Hepatocyte (in vitro differentiated cells): ENCODE measurements around the gene USP10. TPM values are rescaled to one million over a fixed set of nuclear protein-coding genes. Genes with fewer than 3 reads are reported as not detected.

Experiments used
- DNase-seq: peaks from one replicate; pipeline ENCODE4 v3.0.0-alpha.2; 2016; ENCODE audit warnings: low spot score
- H2AFZ ChIP-seq: fragments of 200-600 bp; sonication (generic); 2 replicates; pipeline ENCODE4 v1.6.0; 2016; ENCODE audit warnings: antibody characterized with exemption, mild to moderate bottlenecking
- H3K27ac ChIP-seq: fragments of 200-600 bp; sonication (generic); 2 replicates; pipeline ENCODE4 v1.5.1; 2016; ENCODE audit warnings: mild to moderate bottlenecking
- H3K27me3 ChIP-seq: fragments of 200-600 bp; sonication (generic); 2 replicates; pipeline ENCODE4 v1.6.1; 2016
- H3K36me3 ChIP-seq: fragments of 200-600 bp; sonication (generic); replicated peaks from 2 replicates; pipeline ENCODE4 v1.5.1; 2016; ENCODE audit warnings: low read depth; ENCODE audit not compliant: insufficient read depth
- H3K4me1 ChIP-seq: fragments of 200-600 bp; sonication (generic); 2 replicates; pipeline ENCODE4 v1.5.1; 2016; ENCODE audit warnings: mild to moderate bottlenecking, moderate library complexity; ENCODE audit not compliant: insufficient read depth
- H3K4me2 ChIP-seq: fragments of 200-600 bp; sonication (generic); 2 replicates; pipeline ENCODE4 v1.6.0; 2016
- H3K4me3 ChIP-seq: fragments of 200-600 bp; sonication (generic); 2 replicates; pipeline ENCODE4 v1.5.1; 2016; ENCODE audit warnings: mild to moderate bottlenecking
- H3K79me2 ChIP-seq: fragments of 200-600 bp; sonication (generic); 2 replicates; pipeline ENCODE4 v1.6.0; 2017; ENCODE audit warnings: mild to moderate bottlenecking
- H3K9me2 ChIP-seq: fragments of 200-600 bp; sonication (generic); replicated peaks from 2 replicates; pipeline ENCODE4 v1.6.0; 2017; ENCODE audit warnings: mild to moderate bottlenecking; ENCODE audit not compliant: insufficient read depth
- H3K9me3 ChIP-seq: fragments of 200-600 bp; sonication (generic); 2 replicates; pipeline ENCODE4 v1.5.1; 2016; ENCODE audit warnings: low read depth, mild to moderate bottlenecking
- H4K20me1 ChIP-seq: fragments of 200-600 bp; sonication (generic); 2 replicates; pipeline ENCODE4 v1.6.0; 2016; ENCODE audit warnings: mild to moderate bottlenecking; ENCODE audit not compliant: insufficient read depth, poor library complexity, severe bottlenecking
- EZH2 ChIP-seq: fragments of 200-600 bp; sonication (generic); IDR thresholded peaks from 2 replicates; pipeline ENCODE4 v1.6.1; 2016; ENCODE audit warnings: antibody characterized with exemption, mild to moderate bottlenecking, borderline replicate concordance
- EZH2phosphoT487 ChIP-seq: fragments of 200-600 bp; sonication (generic); IDR thresholded peaks from one replicate; pipeline ENCODE4 v1.6.1; 2018; ENCODE audit warnings: antibody characterized with exemption, mild to moderate bottlenecking, low read depth, moderate library complexity; ENCODE audit not compliant: unreplicated experiment, severe bottlenecking
- WGBS: methylation state at CpG from one replicate; pipeline ENCODE4 v1.1.6; 2016; ENCODE audit warnings: low lambda C conversion rate; ENCODE audit errors: missing lambda C conversion rate; 5-methylcytosine and 5-hydroxymethylcytosine counted together
- polyA plus RNA-seq: library from polyadenylated mRNA; unstranded; fragments of >200 nt; fragmentation: Nextera tagmentation; extraction: Ambion mirVana; gene quantifications from 2 replicates; pipeline ENCODE4 v1.2.1, GENCODE V29; 2016
- total RNA-seq: library from RNA; depleted of rRNA; stranded (reverse); fragments of >200 nt; gene quantifications from 2 replicates; pipeline ENCODE4 v1.2.3, GENCODE V29; 2014
- TF ChIP-seq, protein P1 (sequence below): fragments of 200-600 bp; sonication (generic); IDR thresholded peaks from 2 replicates; pipeline ENCODE4 v1.5.1; 2016; ENCODE audit warnings: antibody characterized with exemption, mild to moderate bottlenecking; ENCODE audit not compliant: poor library complexity

The USP10 gene
- total and polyA plus RNA-seq, 2 experiments from 2014 or later: 53.1 to 62.4 TPM

DNA sequence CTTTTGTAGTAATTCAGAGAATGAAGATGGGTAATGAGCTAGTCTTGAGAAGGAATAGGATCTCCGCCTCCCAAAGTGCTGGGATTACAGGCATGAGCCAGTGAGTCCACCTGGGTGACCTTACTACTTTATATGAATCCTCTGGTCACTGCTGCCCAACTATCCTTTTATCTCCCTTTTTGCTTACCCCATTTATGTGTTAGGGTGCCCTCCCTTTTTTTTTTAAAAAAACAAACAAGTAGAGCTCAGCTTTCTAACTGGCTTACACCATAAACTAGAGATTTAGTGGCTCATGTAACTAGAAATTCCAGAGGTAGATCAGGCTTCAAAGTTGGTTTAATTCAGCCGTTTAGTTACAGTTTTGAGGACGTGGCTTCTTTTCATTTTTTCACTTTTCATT lies 15.6 kb downstream of the USP10 start:
- no peak overlapping the region for H3K4me2 ChIP-seq
- H3K79me2 ChIP-seq: peaks cover 100% of the 10 kb centered on the region
- H3K9me2 ChIP-seq: no peaks in the 10 kb centered on the region
- DNase-seq: no peak
- H3K4me1 ChIP-seq: peaks cover 4% of the 10 kb centered on the region
- TF ChIP-seq, protein P1, sequence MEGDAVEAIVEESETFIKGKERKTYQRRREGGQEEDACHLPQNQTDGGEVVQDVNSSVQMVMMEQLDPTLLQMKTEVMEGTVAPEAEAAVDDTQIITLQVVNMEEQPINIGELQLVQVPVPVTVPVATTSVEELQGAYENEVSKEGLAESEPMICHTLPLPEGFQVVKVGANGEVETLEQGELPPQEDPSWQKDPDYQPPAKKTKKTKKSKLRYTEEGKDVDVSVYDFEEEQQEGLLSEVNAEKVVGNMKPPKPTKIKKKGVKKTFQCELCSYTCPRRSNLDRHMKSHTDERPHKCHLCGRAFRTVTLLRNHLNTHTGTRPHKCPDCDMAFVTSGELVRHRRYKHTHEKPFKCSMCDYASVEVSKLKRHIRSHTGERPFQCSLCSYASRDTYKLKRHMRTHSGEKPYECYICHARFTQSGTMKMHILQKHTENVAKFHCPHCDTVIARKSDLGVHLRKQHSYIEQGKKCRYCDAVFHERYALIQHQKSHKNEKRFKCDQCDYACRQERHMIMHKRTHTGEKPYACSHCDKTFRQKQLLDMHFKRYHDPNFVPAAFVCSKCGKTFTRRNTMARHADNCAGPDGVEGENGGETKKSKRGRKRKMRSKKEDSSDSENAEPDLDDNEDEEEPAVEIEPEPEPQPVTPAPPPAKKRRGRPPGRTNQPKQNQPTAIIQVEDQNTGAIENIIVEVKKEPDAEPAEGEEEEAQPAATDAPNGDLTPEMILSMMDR: no peak
- TF ChIP-seq EZH2 (no peak), EZH2phosphoT487 (no peak)
- no peak overlapping the region for H3K27ac ChIP-seq
- H3K27me3 ChIP-seq: no peaks in the 10 kb centered on the region
- H2AFZ ChIP-seq: no peak overlapping the region
- no peak overlapping the region for H3K4me3 ChIP-seq
- no peaks in the 10 kb centered on the region for H3K9me3 ChIP-seq
- H4K20me1 ChIP-seq: peaks cover 95% of the 10 kb centered on the region
- H3K36me3 ChIP-seq: no peaks in the 10 kb centered on the region
- WGBS: 81% methylated on average over 3 of the region's 3 CpGs

- Histone ChIP-seq H3K9me3 (no peaks in the 10 kb centered on the region), H3K4me3 (no peak overlapping the region), H3K36me3 (no peaks in the 10 kb centered on the region), H2AFZ (no peak overlapping the region), H3K9me2 (no peaks in the 10 kb centered on the region), H4K20me1 (peaks cover 90% of the 10 kb centered on the region), H3K27ac (no peak overlapping the region), H3K27me3 (no peaks in the 10 kb centered on the region), H3K79me2 (peaks cover 100% of the 10 kb centered on the region), H3K4me2 (no peak overlapping the region), H3K4me1 (peaks cover 4% of the 10 kb centered on the region)
- no peak for DNase-seq
- TF ChIP-seq, protein P1: no peak
- no peak for TF ChIP-seq EZH2phosphoT487
- 96% methylated on average over 7 of the region's 7 CpGs for WGBS
Measured at GRCh38 chr16:84715854-84716253, 16.1 kb downstream of the USP10 start.

DNA sequence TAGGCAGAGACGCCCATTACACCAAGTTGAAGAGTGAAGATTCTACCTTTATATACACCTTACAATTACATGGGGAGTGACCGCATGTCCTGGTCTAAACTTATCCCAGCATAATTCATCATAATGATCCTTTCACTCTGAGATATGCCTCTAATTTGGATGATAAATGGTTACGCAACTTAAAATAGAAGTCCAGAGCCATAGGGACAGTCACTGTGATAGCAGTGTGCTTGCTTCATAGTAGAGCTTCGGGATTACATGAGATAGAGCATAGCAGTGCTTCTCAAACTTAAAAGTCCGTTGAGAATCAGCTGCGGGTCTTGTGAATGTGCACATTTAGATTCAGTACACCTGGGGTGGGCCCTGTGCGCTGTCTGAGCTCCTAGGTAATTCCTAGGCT lies 16.9 kb downstream of the USP10 start:
- no peaks in the 10 kb centered on the region for H3K36me3 ChIP-seq
- no peak for DNase-seq
- H4K20me1 ChIP-seq: peaks cover 87% of the 10 kb centered on the region
- peaks cover 100% of the 10 kb centered on the region for H3K79me2 ChIP-seq
- H2AFZ ChIP-seq: no peak overlapping the region
- no peak overlapping the region for H3K4me2 ChIP-seq
- 90% methylated on average over 7 of the region's 7 CpGs for WGBS
- no peak for TF ChIP-seq EZH2phosphoT487
- TF ChIP-seq, protein P1: no peak
- no peak for TF ChIP-seq EZH2
- peaks cover 4% of the 10 kb centered on the region for H3K4me1 ChIP-seq
- H3K4me3 ChIP-seq: no peak overlapping the region
- no peaks in the 10 kb centered on the region for H3K9me3 ChIP-seq
- no peaks in the 10 kb centered on the region for H3K9me2 ChIP-seq
- H3K27ac ChIP-seq: no peak overlapping the region
- no peaks in the 10 kb centered on the region for H3K27me3 ChIP-seq

DNA sequence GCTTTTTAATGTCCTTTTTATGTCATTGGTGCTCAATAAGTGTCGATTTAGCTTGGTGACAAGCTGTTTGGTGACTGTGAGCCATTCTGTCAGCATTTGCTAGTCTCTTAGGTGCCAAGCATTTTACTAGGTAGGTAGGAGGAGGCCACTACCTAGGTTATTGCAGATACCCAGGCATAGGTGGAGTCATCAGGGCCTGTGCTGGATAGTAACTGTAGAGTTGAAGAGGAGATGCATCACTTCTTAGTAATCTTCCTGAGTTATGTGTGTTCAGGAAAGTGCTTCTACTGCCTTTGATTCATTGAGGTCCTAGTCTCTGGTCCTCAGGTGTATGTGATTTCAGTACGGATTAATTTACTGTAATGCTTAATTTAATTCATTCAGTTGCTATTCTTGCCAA lies 17.7 kb downstream of the USP10 start:
- TF ChIP-seq EZH2 (no peak), EZH2phosphoT487 (no peak)
- TF ChIP-seq, protein P1: no peak

More for the DNA sequence above, 17.7 kb downstream of the USP10 start:
- H3K4me3 ChIP-seq: no peak overlapping the region
- H4K20me1 ChIP-seq: peaks cover 85% of the 10 kb centered on the region
- H2AFZ ChIP-seq: no peak overlapping the region
- peaks cover 4% of the 10 kb centered on the region for H3K4me1 ChIP-seq
- no peaks in the 10 kb centered on the region for H3K36me3 ChIP-seq
- peaks cover 100% of the 10 kb centered on the region for H3K79me2 ChIP-seq
- no peaks in the 10 kb centered on the region for H3K9me2 ChIP-seq
- H3K27me3 ChIP-seq: no peaks in the 10 kb centered on the region
- no peak overlapping the region for H3K27ac ChIP-seq
- no peaks in the 10 kb centered on the region for H3K9me3 ChIP-seq
- H3K4me2 ChIP-seq: no peak overlapping the region
- no peak for DNase-seq
- 93% methylated on average over 2 of the region's 2 CpGs for WGBS
